Psoas muscle (tissue), 8 donors: ENCODE measurements around the gene PACS2. TPM values are rescaled to one million over a fixed set of nuclear protein-coding genes. Genes with fewer than 3 reads are reported as not detected.

Experiments used
- ATAC-seq, 4 donors: fragments of 200-7000 bp; cut with Tn5 transposase; one replicate each; pipeline ENCODE4 v1.9.1; 2020; ENCODE audit warnings: moderate library complexity in 3 of 4, mild to moderate bottlenecking in 2 of 4
- DNase-seq, 2 donors: peaks; one replicate each; pipeline ENCODE4 v3.0.0-alpha.2; 2020
- H3K27ac ChIP-seq: fragments of 200-600 bp; one replicate; pipeline ENCODE4 v1.8.0; 2022
- H3K27me3 ChIP-seq, 3 donors: fragments of 200-600 bp in 1 of 3; one replicate each; pipeline versions ENCODE4 v1.6.1 to v1.8.0; 2013 to 2022; ENCODE audit warnings: low read length in 2 of 3, mild to moderate bottlenecking in 2 of 3, moderate library complexity in 1 of 3; ENCODE audit not compliant: insufficient read depth in 3 of 3
- H3K36me3 ChIP-seq, 2 donors: fragments of 200-600 bp in 1 of 2; one replicate each; pipeline versions ENCODE4 v1.6.1 to v1.8.0; 2013 to 2022; ENCODE audit warnings: low read depth in 1 of 2, mild to moderate bottlenecking in 1 of 2, moderate library complexity in 1 of 2; ENCODE audit not compliant: insufficient read depth in 1 of 2
- H3K4me1 ChIP-seq: fragments of 200-600 bp; one replicate; pipeline ENCODE4 v1.8.0; 2022
- H3K4me3 ChIP-seq: fragments of 200-600 bp; one replicate; pipeline ENCODE4 v1.8.0; 2022; ENCODE audit warnings: mild to moderate bottlenecking
- H3K9me3 ChIP-seq: fragments of 200-600 bp; one replicate; pipeline ENCODE4 v1.8.0; 2022
- CTCF ChIP-seq: fragments of 200-600 bp; IDR thresholded peaks from one replicate; pipeline ENCODE4 v1.8.0; 2022; ENCODE audit warnings: antibody characterized with exemption
- WGBS, 3 donors: extraction: QIAGEN DNeasy Blood & Tissue Kit; methylation state at CpG; one replicate each; pipeline versions ENCODE4 v1.1.6 to v1.1.7; 2013; 5-methylcytosine and 5-hydroxymethylcytosine counted together
- intact Hi-C, 2 donors: fragments of 100-400 bp; cut with DNase I; formaldehyde crosslinking; loops; one replicate each; pipeline versions ENCODE4 v1.11.0 to v1.14.2; 2022
- polyA plus RNA-seq, 3 donors: library from polyadenylated mRNA; stranded (reverse); fragments of 200-250 nt; gene quantifications; one replicate each; pipeline ENCODE4 v1.2.3, GENCODE V29; 2013
- total RNA-seq, 4 donors: library from RNA; stranded (reverse); fragmentation: NEBNext Ultra II Directional in 2 of 4; extraction: Animal tissue kit (Norgen Biotek cat#: 25700) in 2 of 4; gene quantifications; one replicate each; pipeline versions ENCODE4 v1.2.1 to v1.2.4, GENCODE V29; 2021 to 2023
- donor health status: healthy with polysubstance abuse.
- donor health status: DM: no; HTN: no; CAD: no; lungs with moderate emphysema.
- donor health status: Bipolar disorder and iron deficiency.
- donor health status: healthy.
- donor health status: DM: yes; HTN: yes; CAD: no.
- donor health status: DM: no; HTN: no; CAD: no.
- donor health status: DM: no; HTN: no; CAD: no.
- donor health status: DM: yes; HTN: yes; CAD: no.

Gene PACS2
- total and polyA plus RNA-seq, 7 donors, result 57.1 to 83.1 (median 72.8) TPM

GRCh38 chr14:105384605-105385321, 70.2 kb downstream of the PACS2 start:
- no peak for TF ChIP-seq CTCF
- DNase-seq (no peak), ATAC-seq (peak in 2 of 4 donors; percentile 22 to 39)
- H3K4me3 ChIP-seq, result no peak overlapping the region
- 79 to 87% (median 84%) methylated on average over 25 to 29 of the region's 29 CpGs for WGBS, 3 donors
- no peaks in the 10 kb centered on the region for H3K9me3 ChIP-seq
- no peaks in the 10 kb centered on the region for H3K27me3 ChIP-seq
- intact Hi-C loops, result no loop called here
- H3K4me1 ChIP-seq, result no peaks in the 10 kb centered on the region
- H3K36me3 ChIP-seq, result peaks cover 2 to 66% of the 10 kb centered on the region in 2 donors
- H3K27ac ChIP-seq, result no peak overlapping the region

GRCh38 chr14:105385322-105385637, 70.7 kb downstream of the PACS2 start:
- TF ChIP-seq CTCF, result no peak
- Histone ChIP-seq H3K4me3 (no peak overlapping the region), H3K4me1 (no peaks in the 10 kb centered on the region), H3K27ac (no peak overlapping the region), H3K9me3 (no peaks in the 10 kb centered on the region), H3K27me3 (no peaks in the 10 kb centered on the region), H3K36me3 (peaks cover 2 to 63% of the 10 kb centered on the region in 2 donors)
- DNase-seq (no peak), ATAC-seq (peak in 1 of 4 donors; percentile 2)
- intact Hi-C loops, result no loop called here
- 80 to 91% (median 84%) methylated on average over 19 of the region's 19 CpGs for WGBS, 3 donors

GRCh38 chr14:105385698-105386365, 71.3 kb downstream of the PACS2 start:
- no peak overlapping the region for H3K4me3 ChIP-seq
- no peaks in the 10 kb centered on the region for H3K4me1 ChIP-seq
- peak in 1 of 2 donors; percentile 49 for DNase-seq
- intact Hi-C loops, result no loop called here
- ATAC-seq, result no peak
- WGBS, 3 donors, result 91 to 93% (median 91%) methylated on average over 22 of the region's 22 CpGs
- H3K27ac ChIP-seq, result no peak overlapping the region
- peaks cover 2 to 60% of the 10 kb centered on the region in 2 donors for H3K36me3 ChIP-seq
- H3K27me3 ChIP-seq, result no peaks in the 10 kb centered on the region
- H3K9me3 ChIP-seq, result no peaks in the 10 kb centered on the region
- TF ChIP-seq CTCF, result no peak

GRCh38 chr14:105386581-105387529, 72.3 kb downstream of the PACS2 start:
- Histone ChIP-seq H3K27ac (no peak overlapping the region), H3K27me3 (no peaks in the 10 kb centered on the region), H3K4me1 (no peaks in the 10 kb centered on the region), H3K36me3 (peaks cover 2 to 50% of the 10 kb centered on the region in 2 donors), H3K4me3 (no peak overlapping the region), H3K9me3 (no peaks in the 10 kb centered on the region)
- intact Hi-C loops, result no loop called here
- no peak for TF ChIP-seq CTCF
- WGBS, 3 donors, result 93 to 94% (median 94%) methylated on average over 32 to 33 of the region's 33 CpGs
- peak in 1 of 2 donors; percentile 45 for DNase-seq
- no peak for ATAC-seq
